ENCODE data around the gene SLC25A48.

GRCh38 chr5:135830876-135831275 is 3.6 kb upstream of the SLC25A48 start:
- no peak for TF ChIP-seq POLR2AphosphoS5 (IDR thresholded peaks at IDR 0.05; ENCODE audit: low read depth, low read length)
- TF ChIP-seq CTCF (IDR thresholded peaks at IDR 0.05): no peak
- TF ChIP-seq SIN3A (IDR thresholded peaks at IDR 0.05; ENCODE audit: borderline replicate concordance, insufficient read depth, low read depth, low read length): no peak
- no peak for TF ChIP-seq REST (IDR thresholded peaks at IDR 0.05; ENCODE audit: insufficient read depth in 1 of 2, low read depth in 2 of 2, low read length in 1 of 2)
